Thyroid gland (tissue), 4 donors: ENCODE results near the gene SNX8.

Source experiments
- POLR2A ChIP-seq, 2 donors: fragments of 450-650 bp; IDR thresholded peaks; one replicate each; pipeline ENCODE4 v1.6.1; 2017; ENCODE audit warnings: antibody characterized with exemption in 2 of 2, mild to moderate bottlenecking in 2 of 2, moderate library complexity in 1 of 2
- TF ChIP-seq, protein P1 (sequence below), 6 experiments: fragments of 200-600 bp in 3 of 6; fragments of 450-650 bp in 3 of 6; sonication (generic) in 3 of 6; IDR thresholded peaks; one replicate each; pipeline ENCODE4 v1.5.1; 2016 to 2019; ENCODE audit warnings: antibody characterized with exemption in 6 of 6, mild to moderate bottlenecking in 2 of 6, inconsistent platforms in 1 of 6, moderate library complexity in 1 of 6

DNA sequence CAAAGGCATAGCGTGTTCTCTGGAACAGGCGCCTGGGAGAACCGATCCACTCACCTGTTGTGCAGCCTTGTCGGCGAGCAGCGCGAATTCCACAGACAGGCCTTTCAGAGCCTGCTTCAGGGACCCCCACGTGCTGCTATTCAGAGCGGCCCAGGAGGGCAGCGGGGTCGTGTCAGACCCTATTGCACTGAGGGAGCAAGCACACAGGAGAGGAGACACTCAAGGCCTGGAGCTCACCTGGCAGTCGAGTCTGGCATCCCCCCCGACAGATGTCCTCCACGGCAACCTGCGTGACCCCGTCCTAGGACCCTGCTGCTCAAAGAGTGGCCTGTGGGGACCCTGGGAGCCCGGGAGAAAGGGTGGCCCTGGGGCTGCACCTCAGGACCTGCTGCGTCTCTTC is 51.1 kb downstream of the SNX8 start:
- TF ChIP-seq, protein P1, sequence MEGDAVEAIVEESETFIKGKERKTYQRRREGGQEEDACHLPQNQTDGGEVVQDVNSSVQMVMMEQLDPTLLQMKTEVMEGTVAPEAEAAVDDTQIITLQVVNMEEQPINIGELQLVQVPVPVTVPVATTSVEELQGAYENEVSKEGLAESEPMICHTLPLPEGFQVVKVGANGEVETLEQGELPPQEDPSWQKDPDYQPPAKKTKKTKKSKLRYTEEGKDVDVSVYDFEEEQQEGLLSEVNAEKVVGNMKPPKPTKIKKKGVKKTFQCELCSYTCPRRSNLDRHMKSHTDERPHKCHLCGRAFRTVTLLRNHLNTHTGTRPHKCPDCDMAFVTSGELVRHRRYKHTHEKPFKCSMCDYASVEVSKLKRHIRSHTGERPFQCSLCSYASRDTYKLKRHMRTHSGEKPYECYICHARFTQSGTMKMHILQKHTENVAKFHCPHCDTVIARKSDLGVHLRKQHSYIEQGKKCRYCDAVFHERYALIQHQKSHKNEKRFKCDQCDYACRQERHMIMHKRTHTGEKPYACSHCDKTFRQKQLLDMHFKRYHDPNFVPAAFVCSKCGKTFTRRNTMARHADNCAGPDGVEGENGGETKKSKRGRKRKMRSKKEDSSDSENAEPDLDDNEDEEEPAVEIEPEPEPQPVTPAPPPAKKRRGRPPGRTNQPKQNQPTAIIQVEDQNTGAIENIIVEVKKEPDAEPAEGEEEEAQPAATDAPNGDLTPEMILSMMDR (IDR thresholded peaks at IDR 0.05), result no peak
- TF ChIP-seq POLR2A (IDR thresholded peaks at IDR 0.05), result no peak
